GM10248 (cell line): ENCODE results near the gene SERPINA4.

ENCODE experiments used
- CTCF ChIA-PET: fragments of 300-600 bp; sonication (Branson Sonifier 250); formaldehyde crosslinking; extraction: SDS; loops from one replicate; lab custom pipeline; 2021; ENCODE audit warnings: antibody characterized with exemption; lab: Yijun Ruan, JAX
- POLR2A ChIA-PET: fragments of 350-650 bp; sonication (Branson Sonifier 250); formaldehyde crosslinking; extraction: SDS; loops from one replicate; lab custom pipeline; 2020; ENCODE audit warnings: antibody characterized with exemption; lab: Yijun Ruan, JAX
- DNase-seq: peaks from one replicate; pipeline ENCODE4 v3.0.0; 2012; ENCODE audit errors: extremely low spot score
- TF ChIP-seq, protein P1 (sequence below): IDR thresholded peaks from 2 replicates; pipeline ENCODE4 v1.5.1; 2012; ENCODE audit warnings: mild to moderate bottlenecking, low read depth; ENCODE audit errors: extremely low read depth, missing control alignments, control extremely low read depth

The SERPINA4 gene

DNA sequence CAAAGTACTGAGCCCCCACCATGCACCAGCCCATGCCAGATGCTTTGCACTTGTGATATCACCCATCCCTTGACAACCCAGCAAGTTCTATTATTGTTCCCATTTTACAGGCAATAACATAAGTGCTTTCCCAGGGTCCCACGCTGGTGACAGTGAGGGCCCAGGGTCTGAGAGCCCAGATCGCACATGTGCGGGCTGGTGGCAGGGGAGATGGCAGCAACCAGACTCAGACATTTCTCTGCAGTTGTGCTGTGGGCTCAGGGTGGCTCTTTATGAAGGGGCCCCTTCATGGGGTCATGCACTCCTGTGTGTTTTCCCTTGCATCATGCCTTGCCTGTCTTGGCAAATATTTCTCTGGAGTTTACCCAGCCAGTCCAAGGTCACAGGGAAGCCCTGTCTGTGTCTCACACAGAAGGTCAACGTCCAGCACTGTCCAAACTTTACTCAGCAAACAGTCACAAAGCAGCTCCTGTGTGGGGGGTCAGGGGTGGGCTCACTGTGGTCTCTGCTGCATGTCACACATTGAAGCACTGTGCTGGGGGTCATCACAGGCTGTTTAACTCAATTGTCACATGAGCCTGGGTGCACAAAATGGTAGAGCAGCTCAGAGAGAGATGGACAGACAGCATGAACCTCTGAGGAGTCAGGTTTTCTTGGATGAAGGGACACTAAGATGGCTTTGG lies 32.6 kb downstream of the SERPINA4 start:
- CTCF ChIA-PET = no interaction called here
- TF ChIP-seq, protein P1, sequence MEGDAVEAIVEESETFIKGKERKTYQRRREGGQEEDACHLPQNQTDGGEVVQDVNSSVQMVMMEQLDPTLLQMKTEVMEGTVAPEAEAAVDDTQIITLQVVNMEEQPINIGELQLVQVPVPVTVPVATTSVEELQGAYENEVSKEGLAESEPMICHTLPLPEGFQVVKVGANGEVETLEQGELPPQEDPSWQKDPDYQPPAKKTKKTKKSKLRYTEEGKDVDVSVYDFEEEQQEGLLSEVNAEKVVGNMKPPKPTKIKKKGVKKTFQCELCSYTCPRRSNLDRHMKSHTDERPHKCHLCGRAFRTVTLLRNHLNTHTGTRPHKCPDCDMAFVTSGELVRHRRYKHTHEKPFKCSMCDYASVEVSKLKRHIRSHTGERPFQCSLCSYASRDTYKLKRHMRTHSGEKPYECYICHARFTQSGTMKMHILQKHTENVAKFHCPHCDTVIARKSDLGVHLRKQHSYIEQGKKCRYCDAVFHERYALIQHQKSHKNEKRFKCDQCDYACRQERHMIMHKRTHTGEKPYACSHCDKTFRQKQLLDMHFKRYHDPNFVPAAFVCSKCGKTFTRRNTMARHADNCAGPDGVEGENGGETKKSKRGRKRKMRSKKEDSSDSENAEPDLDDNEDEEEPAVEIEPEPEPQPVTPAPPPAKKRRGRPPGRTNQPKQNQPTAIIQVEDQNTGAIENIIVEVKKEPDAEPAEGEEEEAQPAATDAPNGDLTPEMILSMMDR = no peak
- DNase-seq = no peak
- POLR2A ChIA-PET = no interaction called here

DNA sequence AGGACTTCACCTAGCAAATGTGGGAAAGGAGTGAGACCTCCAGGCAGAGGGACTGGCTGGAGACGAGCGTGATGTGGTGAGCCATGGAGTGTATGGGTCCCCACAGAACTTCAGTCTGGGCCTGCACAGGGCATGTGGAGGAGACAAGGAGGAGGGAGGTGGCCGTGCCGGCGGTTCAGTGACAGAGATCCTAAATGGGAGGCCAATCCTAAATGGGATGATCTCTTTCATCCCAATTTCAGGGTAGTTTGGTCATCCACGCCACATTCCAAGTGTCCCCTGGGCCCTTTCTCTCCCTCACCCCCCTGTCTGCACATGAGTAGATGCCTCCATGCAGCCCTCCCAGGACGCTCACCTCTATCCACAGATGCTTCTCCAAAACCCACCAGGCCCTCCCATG lies 33.2 kb downstream of the SERPINA4 start:
- TF ChIP-seq, protein P1 = no peak
- DNase-seq = no peak
- CTCF ChIA-PET = no interaction called here
- POLR2A ChIA-PET = no interaction called here

DNA sequence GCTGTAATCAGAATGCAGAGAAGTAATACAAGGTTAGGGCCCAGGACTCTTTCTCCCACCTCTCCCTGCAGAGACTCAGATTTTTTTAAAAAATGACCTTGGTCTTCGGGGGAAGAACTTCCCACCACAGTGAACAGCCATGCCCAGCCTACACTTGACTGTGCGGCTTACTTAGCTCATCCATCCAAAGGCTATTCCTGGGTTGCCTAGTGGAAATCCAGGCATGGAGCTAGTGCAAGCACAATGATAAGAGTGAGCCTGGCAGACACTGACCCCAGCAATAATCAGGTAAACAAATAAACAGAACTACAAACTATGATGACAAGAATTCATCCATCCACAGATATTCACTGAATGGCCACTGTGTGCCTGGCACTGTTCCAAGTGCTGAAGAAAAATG lies 34.7 kb downstream of the SERPINA4 start:
- ChIA-PET CTCF (interaction anchor here (0.7 kb wide), 1 partner anchor 9 kb away, joined by 3 read pairs; no protein-coding TSS in a partner anchor), POLR2A (no interaction called here)
- TF ChIP-seq, protein P1 = no peak
- no peak for DNase-seq

DNA sequence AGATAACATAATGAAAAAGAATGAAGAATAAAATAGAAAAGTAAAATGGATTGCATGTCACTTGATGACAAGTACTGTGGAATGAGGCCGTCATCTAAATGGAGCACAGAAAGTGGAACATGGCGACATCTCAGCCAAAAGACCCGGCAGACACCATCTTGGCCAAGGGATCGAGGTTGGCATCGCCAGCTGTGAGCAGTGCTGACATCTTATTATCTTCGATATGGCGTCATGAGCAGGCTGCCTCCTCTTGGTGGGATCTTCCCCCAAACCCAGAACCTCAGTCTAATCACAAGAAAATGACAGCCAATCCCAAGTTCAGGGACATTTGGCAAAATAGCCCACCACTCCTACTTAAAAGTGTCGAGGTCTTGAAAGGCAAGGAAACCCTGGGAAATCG lies 35.1 kb downstream of the SERPINA4 start:
- no peak for DNase-seq
- TF ChIP-seq, protein P1 = no peak
- ChIA-PET POLR2A (no interaction called here), CTCF (no interaction called here)

DNA sequence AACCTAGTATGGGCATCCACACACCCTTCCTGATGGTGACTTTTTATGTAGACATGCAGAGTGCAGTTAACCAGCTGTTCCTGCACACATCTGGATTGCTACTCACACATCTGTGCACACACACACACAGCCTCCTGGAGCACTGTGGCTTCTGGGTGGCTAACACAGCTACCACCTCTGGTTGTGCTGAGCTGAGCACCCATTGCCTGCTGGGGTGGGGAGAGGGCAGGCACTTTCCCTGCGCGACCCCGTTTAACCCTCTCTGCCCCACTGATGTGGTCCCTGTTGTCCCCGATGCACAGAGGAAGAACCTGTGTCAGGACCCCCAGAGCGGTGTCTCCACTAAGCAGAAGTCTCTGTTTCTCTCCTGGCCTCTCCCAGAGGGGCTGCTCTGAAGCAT lies 36.5 kb downstream of the SERPINA4 start:
- CTCF ChIA-PET = no interaction called here
- TF ChIP-seq, protein P1 = no peak
- POLR2A ChIA-PET = no interaction called here
- no peak for DNase-seq

DNA sequence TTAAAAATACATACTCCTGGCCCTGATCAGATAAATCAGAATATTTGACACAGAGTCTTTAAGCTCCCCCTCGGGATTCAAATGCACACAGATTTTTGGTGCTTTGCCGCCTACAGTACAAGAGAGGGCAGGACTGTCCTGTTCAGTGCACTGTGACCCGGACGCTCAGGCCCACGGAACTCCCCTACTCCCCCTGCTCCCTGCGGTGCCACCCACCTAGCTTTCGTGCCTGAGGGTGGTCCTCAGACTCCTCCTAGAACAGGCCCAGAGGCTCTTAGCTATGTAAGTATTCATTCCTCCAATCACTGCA lies 37.2 kb downstream of the SERPINA4 start:
- DNase-seq = no peak
- TF ChIP-seq, protein P1 = no peak
- POLR2A ChIA-PET = no interaction called here
- CTCF ChIA-PET = no interaction called here
